D721Med (cell line): ENCODE measurements around the gene TSPAN14.
"Not testable (repeated sequence)": the region's sequence is repeated elsewhere in the genome, so short reads cannot be mapped to it uniquely, and the experiment has no call there.

Source experiments
- DNase-seq: peaks from one replicate; pipeline ENCODE4 v3.0.0; 2011; ENCODE audit warnings: low spot score; ENCODE audit not compliant: insufficient read length
- FAIRE-seq: peaks from 2 replicates; lab custom pipeline; 2011; peaks lifted over from hg19 to GRCh38; lab: Jason Lieb, UNC
- CTCF ChIP-seq: IDR thresholded peaks from 2 replicates; pipeline ENCODE4 v1.5.1; 2012; ENCODE audit warnings: mild to moderate bottlenecking, control low read depth; ENCODE audit not compliant: insufficient read depth; ENCODE audit errors: missing control alignments

TSPAN14 gene

GRCh38 chr10:80477813-80478212 lies 23.7 kb downstream of the TSPAN14 start:
- no peak for TF ChIP-seq CTCF
- DNase-seq (no peak), FAIRE-seq (no peak)

GRCh38 chr10:80480373-80480772 lies 26.3 kb downstream of the TSPAN14 start:
- not testable (repeated sequence) for FAIRE-seq

GRCh38 chr10:80480852-80481251 lies 26.7 kb downstream of the TSPAN14 start:
- DNase-seq (no peak), FAIRE-seq (no peak)
- no peak for TF ChIP-seq CTCF

More at GRCh38 chr10:80480373-80480772, 26.3 kb downstream of the TSPAN14 start:
- DNase-seq = not testable (repeated sequence)

DNA sequence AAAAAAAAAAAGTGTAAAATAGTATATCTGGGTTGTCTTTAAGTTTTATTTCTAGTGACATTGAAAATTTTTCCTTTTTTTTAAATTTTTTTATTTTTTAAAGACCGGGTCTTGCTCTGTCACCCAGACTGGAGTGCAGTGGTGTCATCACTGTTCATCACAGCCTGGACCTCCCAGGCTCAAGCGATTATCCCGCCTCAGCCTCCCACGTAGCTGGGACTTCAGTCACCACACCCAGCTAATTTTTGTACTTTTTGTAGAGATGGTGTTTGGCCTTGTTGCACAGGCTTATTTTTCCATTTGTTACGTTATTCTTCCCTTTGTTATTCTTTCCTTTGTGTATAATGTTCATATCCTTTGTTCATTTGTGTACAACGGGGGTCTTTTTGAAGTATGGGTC lies 30.1 kb downstream of the TSPAN14 start:
- TF ChIP-seq CTCF = no peak
- FAIRE-seq = no peak
- DNase-seq = no peak

DNA sequence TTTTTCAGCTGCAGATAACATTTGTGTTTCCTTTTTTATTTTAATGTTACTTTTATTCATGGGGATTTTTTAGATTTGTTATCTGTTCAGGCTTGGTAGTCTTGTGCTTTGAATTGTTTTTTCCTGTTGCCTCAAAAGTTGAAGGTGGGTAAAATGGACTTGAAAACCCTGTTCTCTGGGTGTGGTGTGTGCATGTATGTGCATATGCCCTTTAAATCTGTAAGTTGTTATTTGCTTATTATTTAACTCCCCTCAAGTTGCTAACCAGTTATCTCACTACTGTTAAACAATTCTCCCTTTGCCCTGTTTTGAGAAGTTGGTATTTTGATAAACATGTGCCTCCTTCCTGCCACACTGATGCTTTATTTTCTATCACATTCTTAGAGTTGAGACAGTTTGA lies 30.6 kb downstream of the TSPAN14 start:
- DNase-seq (no peak), FAIRE-seq (no peak)
- TF ChIP-seq CTCF = no peak

DNA sequence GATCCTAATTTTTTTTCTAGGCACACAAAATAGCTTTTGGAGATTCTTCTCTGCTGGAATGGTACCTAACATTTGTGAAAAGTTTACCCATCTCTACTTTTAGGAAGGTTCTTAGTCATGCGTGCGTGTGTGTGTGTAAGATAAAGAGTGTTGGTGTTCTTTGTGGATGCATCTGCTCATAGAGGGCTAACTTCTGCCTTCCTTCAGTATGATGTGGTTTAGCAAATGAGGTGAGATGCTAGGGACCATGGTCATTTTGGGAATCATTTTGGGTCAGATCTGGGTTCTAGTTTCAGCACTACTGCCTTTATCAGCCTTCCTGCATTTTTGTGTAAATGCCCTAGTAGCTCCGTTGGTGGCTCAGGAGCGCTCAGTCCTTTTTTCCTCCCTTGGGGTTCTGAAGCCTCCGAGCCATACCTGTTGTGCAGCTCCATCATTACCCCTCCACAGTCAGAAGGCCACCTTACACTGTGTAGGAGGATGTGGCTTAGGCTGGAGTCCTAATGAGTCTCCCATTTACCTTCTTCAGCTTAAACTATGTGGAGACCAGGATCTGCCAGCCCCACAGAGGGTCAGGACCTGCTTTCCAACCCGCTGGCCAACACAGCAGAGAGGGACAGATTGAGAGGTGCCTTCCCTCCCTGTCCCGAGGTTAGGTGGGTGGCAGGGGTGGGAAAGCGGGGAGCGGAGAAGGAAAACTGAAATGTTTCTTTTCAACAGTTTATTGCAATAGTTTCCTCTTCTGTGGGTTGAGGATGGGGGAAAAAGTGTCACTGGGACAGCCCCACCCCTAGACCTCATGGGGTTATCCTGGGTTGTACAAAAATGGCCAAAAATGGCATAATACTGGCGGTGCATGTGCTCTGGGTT lies 31.2 kb downstream of the TSPAN14 start:
- FAIRE-seq = no peak

More for the DNA sequence above, 31.2 kb downstream of the TSPAN14 start:
- DNase-seq = no peak
- no peak for TF ChIP-seq CTCF
